GM18861 (cell line): ENCODE data around the gene MTERF2.
"Not testable (repeated sequence)": the region's sequence is repeated elsewhere in the genome, so short reads cannot be mapped to it uniquely, and the experiment has no call there.

Experiments
- ATAC-seq: cut with Tn5 transposase; IDR thresholded peaks from one replicate; pipeline ENCODE4 v1.9.1; 2021; ENCODE audit not compliant: unreplicated experiment

The MTERF2 gene

GRCh38 chr12:106986625-106987389, at the start of gene MTERF2:
Gene MTERF2, minus strand, starts transcription at chr12:106987146. Its CDS starts 8,432 bp downstream, at chr12:106978714.
- ATAC-seq, result peak; percentile 79

GRCh38 chr12:107035733-107036132, 48.8 kb upstream of the MTERF2 start:
- no peak for ATAC-seq

GRCh38 chr12:107033758-107034739, 47.1 kb upstream of the MTERF2 start:
- no peak for ATAC-seq

- ATAC-seq, result no peak
These were observed 45.3 kb upstream of the MTERF2 start for GRCh38 chr12:107032266-107032665.

GRCh38 chr12:107031061-107031460, 44.1 kb upstream of the MTERF2 start:
- ATAC-seq, result no peak

GRCh38 chr12:107029081-107029480, 42.1 kb upstream of the MTERF2 start:
- no peak for ATAC-seq

GRCh38 chr12:107027636-107028053, 40.7 kb upstream of the MTERF2 start:
- no peak for ATAC-seq

- ATAC-seq, result no peak
These were observed 40.1 kb upstream of the MTERF2 start for GRCh38 chr12:107026806-107027635.

GRCh38 chr12:107026356-107026755, 39.4 kb upstream of the MTERF2 start:
- not testable (repeated sequence) for ATAC-seq

GRCh38 chr12:107025671-107026070, 38.7 kb upstream of the MTERF2 start:
- ATAC-seq, result no peak

- ATAC-seq, result no peak
These were observed 32.6 kb upstream of the MTERF2 start for GRCh38 chr12:107019546-107019945.

GRCh38 chr12:107017042-107017441, 30.1 kb upstream of the MTERF2 start:
- ATAC-seq, result no peak

GRCh38 chr12:107014055-107014454, 27.1 kb upstream of the MTERF2 start:
- no peak for ATAC-seq

GRCh38 chr12:107012736-107013425, 25.9 kb upstream of the MTERF2 start:
- no peak for ATAC-seq

GRCh38 chr12:107011519-107011918, 24.6 kb upstream of the MTERF2 start:
- no peak for ATAC-seq

GRCh38 chr12:107007411-107007810, 20.5 kb upstream of the MTERF2 start:
- no peak for ATAC-seq

GRCh38 chr12:107002665-107003064, 15.7 kb upstream of the MTERF2 start:
- ATAC-seq, result not testable (repeated sequence)

- ATAC-seq, result no peak
These were observed 12.5 kb upstream of the MTERF2 start for GRCh38 chr12:106999446-106999845.

GRCh38 chr12:106997916-106998315, 11.0 kb upstream of the MTERF2 start:
- ATAC-seq, result no peak

GRCh38 chr12:106996102-106996501, 9.2 kb upstream of the MTERF2 start:
- not testable (repeated sequence) for ATAC-seq
